ENCODE data around the gene GDPGP1. TPM values are rescaled to one million over a fixed set of nuclear protein-coding genes. Genes with fewer than 3 reads are reported as not detected.
A peak's percentile ranks its signal among the peaks of the same experiment; 100 is the strongest.
"Not testable (repeated sequence)": the region's sequence is repeated elsewhere in the genome, so short reads cannot be mapped to it uniquely, and the experiment has no call there.

The GDPGP1 gene
- total and polyA plus RNA-seq, 2 donors (not counting 1 experiment from before 2014, with no cell fraction given): 9.3 to 10.4 TPM

- Histone ChIP-seq H3K4me1 (ENCODE audit: control insufficient read depth in 2 of 2, insufficient read depth in 2 of 2, low read length in 2 of 2) (peaks cover 73 to 85% of the 10 kb centered on the region in 2 donors), H3K4me2 (replicated peaks; ENCODE audit: low read depth, low read length, poor library complexity, severe bottlenecking) (peak overlapping the region; percentile 59), H4K20me1 (ENCODE audit: control insufficient read depth, insufficient read depth, low read length, poor library complexity, severe bottlenecking) (no peaks in the 10 kb centered on the region), H3K4me3 (ENCODE audit: control extremely low read depth in 1 of 5, extremely low read depth in 1 of 5, insufficient read depth in 1 of 5, low read depth in 2 of 5, low read length in 4 of 5) (no peak overlapping the region), H2AFZ (ENCODE audit: insufficient read depth, low read depth, low read length, poor library complexity, severe bottlenecking) (no peak overlapping the region), H3K27me3 (replicated peaks in 1 of 4; ENCODE audit: control extremely low read depth in 1 of 4, control insufficient read depth in 3 of 4, insufficient read depth in 4 of 4, low read length in 3 of 4) (no peaks in the 10 kb centered on the region), H3K27ac (ENCODE audit: low read length in 2 of 2) (peak overlapping the region; percentile 52 to 86), H3K9me3 (ENCODE audit: control extremely low read depth in 1 of 3, control insufficient read depth in 2 of 3, insufficient read depth in 1 of 3, low read length in 2 of 3) (no peaks in the 10 kb centered on the region), H3K9ac (ENCODE audit: low read length) (no peak overlapping the region), H3K79me2 (ENCODE audit: control insufficient read depth, insufficient read depth, low read length) (peaks cover 37% of the 10 kb centered on the region), H3K36me3 (replicated peaks in 1 of 2; ENCODE audit: control extremely low read depth in 1 of 2, control insufficient read depth in 1 of 2, extremely low read depth in 1 of 2, insufficient read depth in 2 of 2, low read length in 1 of 2) (peaks cover 0 to 3% of the 10 kb centered on the region in 2 experiments)
- 88% methylated on average over 4 of the region's 8 CpGs for WGBS (ENCODE audit: insufficient coverage)
- ChIA-PET CTCF (interaction anchor here (1.2 to 12.1 kb wide), 4 partner anchors 15 to 45 kb away, joined by 3 to 274 read pairs (median 4); no protein-coding TSS in a partner anchor), POLR2A (interaction anchor here (1.3 to 2.4 kb wide), 2 partner anchors 14 to 45 kb away, joined by 5 to 12 read pairs; partner anchors contain the start of gene SEMA4B)
- intact Hi-C loops (cut with micrococcal nuclease): no loop called here
- H3K27me3 Mint-ChIP-seq: no peaks in the 10 kb centered on the region
- H3K9me3 Mint-ChIP-seq (ENCODE audit: insufficient read depth): no peaks in the 10 kb centered on the region
- TF ChIP-seq CTCF (IDR thresholded peaks at IDR 0.05) (no peak), EZH2 (IDR thresholded peaks at IDR 0.05; ENCODE audit: borderline replicate concordance, insufficient read depth, low read depth, low read length, poor library complexity, severe bottlenecking) (no peak)
- H3K4me3 Mint-ChIP-seq: peak overlapping the region; percentile 72
- peak overlapping the region; percentile 90 for H3K27ac Mint-ChIP-seq
- no peak for DNase-seq
- ATAC-seq (ENCODE audit: low read depth): no peak
- peaks cover 70% of the 10 kb centered on the region for H3K4me1 Mint-ChIP-seq
Observed at GRCh38 chr15:90187257-90187868, 46.6 kb upstream of the GDPGP1 start.

- Histone ChIP-seq H3K79me2 (ENCODE audit: control insufficient read depth, insufficient read depth, low read length) (peaks cover 42% of the 10 kb centered on the region), H3K4me2 (replicated peaks; ENCODE audit: low read depth, low read length, poor library complexity, severe bottlenecking) (peak overlapping the region; percentile 34), H3K4me1 (ENCODE audit: control insufficient read depth in 2 of 2, insufficient read depth in 2 of 2, low read length in 2 of 2) (peaks cover 79 to 89% of the 10 kb centered on the region in 2 donors), H3K27ac (ENCODE audit: low read length in 2 of 2) (peak overlapping the region; percentile 26 to 86)
- H3K9ac ChIP-seq (ENCODE audit: low read length); H3K27me3 ChIP-seq (replicated peaks in 1 of 4; ENCODE audit: control extremely low read depth in 1 of 4, control insufficient read depth in 3 of 4, insufficient read depth in 4 of 4, low read length in 3 of 4); H3K36me3 ChIP-seq (replicated peaks in 1 of 2; ENCODE audit: control extremely low read depth in 1 of 2, control insufficient read depth in 1 of 2, extremely low read depth in 1 of 2, insufficient read depth in 2 of 2, low read length in 1 of 2); H3K27me3 Mint-ChIP-seq; H2AFZ ChIP-seq (ENCODE audit: insufficient read depth, low read depth, low read length, poor library complexity, severe bottlenecking); H3K9me3 Mint-ChIP-seq (ENCODE audit: insufficient read depth); H4K20me1 ChIP-seq (ENCODE audit: control insufficient read depth, insufficient read depth, low read length, poor library complexity, severe bottlenecking); ATAC-seq (ENCODE audit: low read depth); intact Hi-C loops (cut with micrococcal nuclease); H3K4me3 Mint-ChIP-seq; H3K4me3 ChIP-seq (ENCODE audit: control extremely low read depth in 1 of 5, extremely low read depth in 1 of 5, insufficient read depth in 1 of 5, low read depth in 2 of 5, low read length in 4 of 5); DNase-seq; H3K9me3 ChIP-seq (ENCODE audit: control extremely low read depth in 1 of 3, control insufficient read depth in 2 of 3, insufficient read depth in 1 of 3, low read length in 2 of 3): not testable (repeated sequence)
- H3K4me1 Mint-ChIP-seq: peaks cover 72% of the 10 kb centered on the region
- WGBS (ENCODE audit: insufficient coverage): 94% methylated on average over 6 of the region's 7 CpGs
- ChIA-PET POLR2A (interaction anchor here (1.3 to 2.4 kb wide), 2 partner anchors 13 to 44 kb away, joined by 5 to 12 read pairs; partner anchors contain the start of gene SEMA4B), CTCF (interaction anchor here (1.2 to 12.1 kb wide), 2 partner anchors 30 to 44 kb away, joined by 3 to 274 read pairs; no protein-coding TSS in a partner anchor)
- H3K27ac Mint-ChIP-seq: peak overlapping the region; percentile 90
Observed at GRCh38 chr15:90188065-90188464, 45.9 kb upstream of the GDPGP1 start.
